Ishikawa (cell line): Measurements from ENCODE around the gene AKAP7.

ENCODE experiments used
- EGR1 ChIP-seq: IDR thresholded peaks from 2 replicates; pipeline ENCODE4 v1.6.1; 2012
- FOXM1 ChIP-seq: IDR thresholded peaks from 2 replicates; pipeline ENCODE4 v1.6.1; 2012; ENCODE audit warnings: low read depth, borderline replicate concordance
- MAX ChIP-seq: IDR thresholded peaks from 2 replicates; pipeline ENCODE4 v1.6.1; 2012
- RAD21 ChIP-seq: IDR thresholded peaks from 2 replicates; pipeline ENCODE4 v1.6.1; 2012; ENCODE audit warnings: low read depth
- REST ChIP-seq: IDR thresholded peaks from 2 replicates; pipeline ENCODE4 v1.6.1; 2012; ENCODE audit warnings: low read depth, mild to moderate bottlenecking
- TAF1 ChIP-seq: IDR thresholded peaks from 2 replicates; pipeline ENCODE4 v1.6.1; 2012; ENCODE audit warnings: low read depth, mild to moderate bottlenecking
- YY1 ChIP-seq: IDR thresholded peaks from 2 replicates; pipeline ENCODE4 v1.6.1; 2012; ENCODE audit warnings: low read depth

DNA sequence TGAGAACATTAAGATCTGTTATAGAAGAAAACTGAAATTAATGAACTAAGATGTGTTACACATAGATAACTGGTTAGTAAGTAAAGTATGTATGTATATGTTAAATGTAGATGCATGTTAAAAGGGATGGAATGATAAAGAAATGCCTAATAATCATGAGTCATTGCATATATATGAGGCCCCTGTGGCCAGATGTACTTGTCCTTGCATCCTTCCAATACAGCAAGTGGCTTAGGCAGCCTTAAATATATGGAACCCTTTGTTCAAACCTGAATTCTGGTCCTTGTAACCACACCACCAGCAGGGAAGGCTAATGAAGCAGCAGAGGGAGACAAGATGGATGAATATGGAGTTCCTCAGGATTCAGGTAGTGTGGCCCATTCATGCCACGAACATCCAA lies 9.8 kb upstream of the AKAP7 start:
- TF ChIP-seq TAF1, result no peak
- no peak for TF ChIP-seq FOXM1
- TF ChIP-seq MAX, result no peak
- no peak for TF ChIP-seq RAD21
- no peak for TF ChIP-seq YY1
- no peak for TF ChIP-seq REST
- TF ChIP-seq EGR1, result no peak
